IMR-90 (cell line): ENCODE results near the gene PPAT. TPM values are rescaled to one million over a fixed set of nuclear protein-coding genes. Genes with fewer than 3 reads are reported as not detected.
"Not testable (repeated sequence)": the region's sequence is repeated elsewhere in the genome, so short reads cannot be mapped to it uniquely, and the experiment has no call there.

Experiments
- ATAC-seq: fragments of 200-7000 bp; cut with Tn5 transposase; 2 replicates; pipeline ENCODE4 v1.9.1; 2020; ENCODE audit warnings: low read depth, mild to moderate bottlenecking, moderate library complexity
- BruUV-seq: library from RNA; stranded (reverse); fragments of 400-500 nt; replicated peaks from 2 replicates; lab custom pipeline; 2021; lab: Mats Ljungman, UMichigan
- CTCF ChIA-PET: fragments of 300-600 bp; formaldehyde crosslinking; extraction: SDS; loops from one replicate; lab custom pipeline; 2021; ENCODE audit warnings: antibody characterized with exemption; lab: Yijun Ruan, JAX
- POLR2A ChIA-PET: fragments of 300-600 bp; sonication (Branson Sonifier 250); formaldehyde crosslinking; loops from one replicate; lab custom pipeline; 2022; ENCODE audit warnings: antibody characterized with exemption; ENCODE audit not compliant: unreplicated experiment; lab: Charles Lee
- DNase-seq: peaks from one replicate; pipeline ENCODE4 v3.0.0; 2013
- H2AFZ ChIP-seq: replicated peaks from 2 replicates; pipeline ENCODE3; 2013; ENCODE audit warnings: low read length, mild to moderate bottlenecking; ENCODE audit not compliant: poor library complexity
- H2AK5ac ChIP-seq: 2 replicates; pipeline ENCODE4 v1.6.1; 2013; ENCODE audit warnings: low read depth, low read length, inconsistent platforms
- H2AK9ac ChIP-seq: replicated peaks from 2 replicates; pipeline ENCODE3; 2013; ENCODE audit warnings: mild to moderate bottlenecking, low read depth, low read length, moderate library complexity; ENCODE audit not compliant: poor library complexity
- H2BK120ac ChIP-seq: 2 replicates; pipeline ENCODE4 v1.6.1; 2013; ENCODE audit warnings: low read depth, low read length, inconsistent platforms
- H2BK15ac ChIP-seq: 3 replicates; pipeline ENCODE4 v1.6.1; 2013; ENCODE audit warnings: low read depth, low read length, inconsistent platforms
- H2BK20ac ChIP-seq: 2 replicates; pipeline ENCODE4 v1.6.1; 2013; ENCODE audit warnings: low read depth, mild to moderate bottlenecking, inconsistent platforms, low read length, moderate library complexity
- H2BK5ac ChIP-seq: 2 replicates; pipeline ENCODE4 v1.6.1; 2013; ENCODE audit warnings: mild to moderate bottlenecking, low read depth, low read length, inconsistent platforms; ENCODE audit not compliant: poor library complexity, severe bottlenecking
- H3K14ac ChIP-seq: replicated peaks from 2 replicates; pipeline ENCODE4 v1.6.1; 2013; ENCODE audit warnings: low read depth, low read length, inconsistent platforms
- H3K18ac ChIP-seq: 2 replicates; pipeline ENCODE4 v1.6.1; 2013; ENCODE audit warnings: low read depth, low read length, control low read depth
- H3K23ac ChIP-seq: 2 replicates; pipeline ENCODE4 v1.6.1; 2013; ENCODE audit warnings: low read depth, low read length, inconsistent platforms
- H3K27ac ChIP-seq: 2 replicates; pipeline ENCODE4 v1.5.1; 2013; ENCODE audit warnings: mild to moderate bottlenecking, control low read depth, low read length; ENCODE audit not compliant: insufficient read depth
- H3K27me3 ChIP-seq: 2 replicates; pipeline ENCODE4 v1.6.1; 2013; ENCODE audit warnings: low read length; ENCODE audit not compliant: control insufficient read depth, insufficient read depth
- H3K36me3 ChIP-seq: 2 replicates; pipeline ENCODE4 v1.6.1; 2013; ENCODE audit warnings: low read length, mixed read lengths; ENCODE audit not compliant: control insufficient read depth, insufficient read depth
- H3K4ac ChIP-seq: 2 replicates; pipeline ENCODE4 v1.6.1; 2013; ENCODE audit warnings: low read depth, low read length, inconsistent platforms
- H3K4me1 ChIP-seq: 2 replicates; pipeline ENCODE4 v1.6.1; 2013; ENCODE audit warnings: low read length, mixed read lengths; ENCODE audit not compliant: control insufficient read depth, insufficient read depth
- H3K4me2 ChIP-seq: 2 replicates; pipeline ENCODE4 v1.6.1; 2013; ENCODE audit warnings: low read depth, mild to moderate bottlenecking, control low read depth, low read length, moderate library complexity
- H3K4me3 ChIP-seq: 2 replicates; pipeline ENCODE4 v1.5.1; 2013; ENCODE audit warnings: low read depth, mild to moderate bottlenecking, control low read depth, low read length, moderate library complexity; ENCODE audit not compliant: insufficient read depth
- H3K56ac ChIP-seq: 2 replicates; pipeline ENCODE4 v1.6.1; 2013; ENCODE audit warnings: low read length, inconsistent platforms; ENCODE audit not compliant: insufficient read depth; ENCODE audit errors: extremely low read depth
- H3K79me1 ChIP-seq, 2 experiments: 2 replicates each; pipeline ENCODE4 v1.6.1; 2013; ENCODE audit warnings: low read length in 2 of 2, inconsistent platforms in 1 of 2, low read depth in 1 of 2
- H3K9ac ChIP-seq: 2 replicates; pipeline ENCODE4 v1.6.1; 2013; ENCODE audit warnings: low read depth, low read length, control low read depth
- H3K9me1 ChIP-seq: 2 replicates; pipeline ENCODE4 v1.6.1; 2013; ENCODE audit warnings: low read length, inconsistent platforms; ENCODE audit not compliant: insufficient read depth
- H3K9me3 ChIP-seq: 2 replicates; pipeline ENCODE4 v1.6.1; 2013; ENCODE audit warnings: low read length; ENCODE audit not compliant: control insufficient read depth, insufficient read depth
- H4K20me1 ChIP-seq: 2 replicates; pipeline ENCODE4 v1.6.1; 2013; ENCODE audit warnings: low read length, inconsistent platforms; ENCODE audit not compliant: insufficient read depth
- H4K5ac ChIP-seq: 2 replicates; pipeline ENCODE4 v1.6.1; 2013; ENCODE audit warnings: mild to moderate bottlenecking, low read depth, low read length, control low read depth
- H4K8ac ChIP-seq, 2 experiments: 2 replicates each; pipeline ENCODE4 v1.6.1; 2013; ENCODE audit warnings: low read depth in 2 of 2, low read length in 2 of 2, control low read depth in 1 of 2, inconsistent platforms in 1 of 2
- H4K91ac ChIP-seq: 2 replicates; pipeline ENCODE4 v1.6.1; 2013; ENCODE audit warnings: low read depth, low read length, inconsistent platforms; ENCODE audit not compliant: insufficient read depth
- WGBS, 2 experiments: methylation state at CpG; one replicate each; pipeline versions ENCODE4 v1.1.5 to v1.1.7; 2013; ENCODE audit warnings: missing lambda C conversion rate in 2 of 2; ENCODE audit not compliant: insufficient read length in 1 of 2; ENCODE audit errors: extremely low coverage in 2 of 2; 5-methylcytosine and 5-hydroxymethylcytosine counted together
- dilution Hi-C: fragments of 300-500 bp; cut with HindIII; formaldehyde crosslinking; loops from one replicate; pipeline ENCODE4 v1.14.3; 2018; ENCODE audit warnings: low sequenced_read_pairs; ENCODE audit not compliant: unreplicated experiment
- in situ Hi-C: fragments of 300-500 bp; cut with MboI; formaldehyde crosslinking; loops from 3 replicates; pipeline ENCODE4 v1.14.3; 2019; ENCODE audit warnings: low sequenced_read_pairs, inconsistent platforms, mixed read lengths
- intact Hi-C: fragments of 100-400 bp; cut with micrococcal nuclease; formaldehyde crosslinking; loops from 2 replicates; pipeline ENCODE4 v1.10.0; 2022
- polyA plus RNA-seq, 3 experiments: library from polyadenylated mRNA; depleted of rRNA; stranded (reverse); fragments of >200 nt; gene quantifications; 2 replicates each; pipeline ENCODE4 v1.2.3, GENCODE V29; 2012; ENCODE audit warnings: low replicate concordance in 1 of 3
- total RNA-seq: library from RNA; depleted of rRNA; stranded (reverse); fragments of >200 nt; gene quantifications from 2 replicates; pipeline ENCODE4 v1.2.3, GENCODE V29; 2012

PPAT gene
- total and polyA plus RNA-seq, 2 of the 4 experiments (the other 2 are of a cell fraction): 7.0 to 21.1 TPM

- H2BK5ac ChIP-seq, BruUV-seq, H4K91ac ChIP-seq, dilution Hi-C loops, H3K4ac ChIP-seq, H3K27ac ChIP-seq, H3K14ac ChIP-seq, H3K27me3 ChIP-seq, H4K5ac ChIP-seq, H3K9me3 ChIP-seq, in situ Hi-C loops, DNase-seq, H3K18ac ChIP-seq, POLR2A ChIA-PET, H3K9me1 ChIP-seq, H2AK5ac ChIP-seq, CTCF ChIA-PET, ATAC-seq, H3K23ac ChIP-seq, H3K9ac ChIP-seq, H2BK120ac ChIP-seq, H3K4me2 ChIP-seq, H3K56ac ChIP-seq, H3K4me3 ChIP-seq, intact Hi-C loops, H4K20me1 ChIP-seq, H2AK9ac ChIP-seq, H2BK15ac ChIP-seq, H3K79me1 ChIP-seq, H3K36me3 ChIP-seq, H3K4me1 ChIP-seq, H2BK20ac ChIP-seq, H4K8ac ChIP-seq, H2AFZ ChIP-seq: not testable (repeated sequence)
- 96% methylated on average over 7 of the region's 12 CpGs; no CpG with 5 or more reads in 1 of the 2 experiments for WGBS, 2 experiments
These were observed 72.4 kb downstream of the PPAT start for GRCh38 chr4:56362981-56363380.
